HepG2 (cell line): ENCODE results near the gene CAPZB. TPM values are rescaled to one million over a fixed set of nuclear protein-coding genes. Genes with fewer than 3 reads are reported as not detected.
A peak's percentile ranks its signal among the peaks of the same experiment; 100 is the strongest.

Experiments used
- ATAC-seq: fragments of 200-7000 bp; cut with Tn5 transposase; 3 replicates; pipeline ENCODE4 v1.9.1; 2020; ENCODE audit warnings: mild to moderate bottlenecking, moderate library complexity
- BruUV-seq: library from RNA; stranded (reverse); fragments of 400-500 nt; replicated peaks from 2 replicates; lab custom pipeline; 2021; lab: Mats Ljungman, UMichigan
- CTCF ChIA-PET: fragments of 300-600 bp; formaldehyde crosslinking; extraction: SDS; loops from one replicate; lab custom pipeline; 2021; ENCODE audit warnings: low total read pairs, inconsistent platforms, low intra/inter-chr PET ratio; lab: Yijun Ruan, JAX
- POLR2A ChIA-PET: fragments of 350-600 bp; sonication (Branson Sonifier 250); formaldehyde crosslinking; loops from one replicate; lab custom pipeline; 2020; ENCODE audit warnings: antibody characterized with exemption, inconsistent platforms; lab: Yijun Ruan, JAX
- DNase-seq: peaks from one replicate; pipeline ENCODE4 v3.0.0-alpha.2; 2015; ENCODE audit warnings: low spot score
- FAIRE-seq: peaks from 3 replicates; lab custom pipeline; 2011; peaks lifted over from hg19 to GRCh38; lab: Jason Lieb, UNC
- H2AFZ ChIP-seq: one replicate; pipeline ENCODE4 v1.6.1; 2011; ENCODE audit warnings: low read length, inconsistent platforms
- H3K27ac ChIP-seq: fragments of 300-600 bp; 3 replicates; pipeline ENCODE4 v1.8.0; 2011; ENCODE audit warnings: mixed run types, mild to moderate bottlenecking, mixed read lengths, low read length, inconsistent platforms; ENCODE audit not compliant: insufficient read depth; ENCODE audit errors: extremely low read length
- H3K27me3 ChIP-seq, 2 experiments: fragments of 200-600 bp in 1 of 2; 2 replicates in 1 of 2; 3 replicates in 1 of 2; pipeline versions ENCODE4 v1.6.0 to v1.8.0; 2011; ENCODE audit warnings: low read length in 2 of 2, mild to moderate bottlenecking in 2 of 2, moderate library complexity in 2 of 2, inconsistent platforms in 1 of 2; ENCODE audit not compliant: insufficient read depth in 2 of 2, control insufficient read depth in 1 of 2
- H3K36me3 ChIP-seq, 2 experiments: fragments of 200-600 bp in 1 of 2; replicated peaks in 1 of 2; 2 replicates in 1 of 2; 3 replicates in 1 of 2; pipeline versions ENCODE4 v1.5.1 to v1.8.0; 2011; ENCODE audit warnings: low read length in 2 of 2, inconsistent platforms in 1 of 2; ENCODE audit not compliant: insufficient read depth in 2 of 2, control insufficient read depth in 1 of 2
- H3K4me1 ChIP-seq: 2 replicates; pipeline ENCODE4 v1.5.1; 2012; ENCODE audit warnings: low read length, inconsistent platforms; ENCODE audit not compliant: insufficient read depth
- H3K4me2 ChIP-seq: 2 replicates; pipeline ENCODE4 v1.6.0; 2011; ENCODE audit warnings: low read depth, low read length, inconsistent platforms
- H3K4me3 ChIP-seq, 3 experiments: fragments of 200-600 bp in 1 of 3; sonication (generic), shearing (Covaris generic) in 1 of 3; replicated peaks in 1 of 3; 2 replicates each; pipeline ENCODE4 v1.5.1; 2011 to 2016; ENCODE audit warnings: low read length in 3 of 3, inconsistent platforms in 2 of 3, low read depth in 2 of 3, mild to moderate bottlenecking in 2 of 3, control low read depth in 1 of 3, mixed read lengths in 1 of 3; ENCODE audit not compliant: insufficient read depth in 1 of 3
- H3K79me2 ChIP-seq: one replicate; pipeline ENCODE4 v1.6.1; 2011; ENCODE audit warnings: low read length, inconsistent platforms; ENCODE audit not compliant: insufficient read depth
- H3K9ac ChIP-seq: 2 replicates; pipeline ENCODE4 v1.6.0; 2011; ENCODE audit warnings: mild to moderate bottlenecking, low read depth, low read length, inconsistent platforms; ENCODE audit not compliant: insufficient read depth
- H3K9me3 ChIP-seq: 2 replicates; pipeline ENCODE4 v1.5.1; 2012; ENCODE audit warnings: mild to moderate bottlenecking, low read length
- H4K20me1 ChIP-seq: 2 replicates; pipeline ENCODE4 v1.6.0; 2011; ENCODE audit warnings: inconsistent platforms, mild to moderate bottlenecking, low read length, moderate library complexity; ENCODE audit not compliant: insufficient read depth
- AKAP8 ChIP-seq: sonication (generic); formaldehyde crosslinking; IDR thresholded peaks from 2 replicates; pipeline ENCODE4 v1.5.1; 2020; ENCODE audit warnings: mild to moderate bottlenecking, missing genetic modification reagents
- BRCA1 ChIP-seq: sonication (generic); formaldehyde crosslinking; IDR thresholded peaks from 2 replicates; pipeline ENCODE4 v1.4.0; 2020; ENCODE audit warnings: missing genetic modification reagents
- CEBPB ChIP-seq: IDR thresholded peaks from 2 replicates; pipeline ENCODE4 v1.6.1; 2011; ENCODE audit warnings: low read depth, low read length, improper control_type of control experiment, borderline replicate concordance
- HMGA1 ChIP-seq: sonication (generic); formaldehyde crosslinking; conservative IDR thresholded peaks from 2 replicates; pipeline ENCODE4 v1.4.0; 2020; ENCODE audit warnings: missing genetic modification reagents
- MYC ChIP-seq: sonication (generic); formaldehyde crosslinking; IDR thresholded peaks from 2 replicates; pipeline ENCODE4 v1.9.0; 2021; ENCODE audit warnings: missing genetic modification reagents, borderline replicate concordance
- PHF5A ChIP-seq: IDR thresholded peaks from one replicate; pipeline ENCODE4 v1.6.1; 2018; ENCODE audit warnings: low read depth, missing genetic modification reagents; ENCODE audit not compliant: unreplicated experiment
- RELA ChIP-seq: sonication (generic); formaldehyde crosslinking; IDR thresholded peaks from 2 replicates; pipeline ENCODE4 v1.4.0; 2020; ENCODE audit warnings: missing genetic modification reagents
- TBP ChIP-seq: sonication (generic); formaldehyde crosslinking; IDR thresholded peaks from 2 replicates; pipeline ENCODE4 v1.5.0; 2020; ENCODE audit warnings: missing genetic modification reagents
- ZNF331 ChIP-seq: sonication (generic); formaldehyde crosslinking; IDR thresholded peaks from 2 replicates; pipeline ENCODE4 v1.4.0; 2020; ENCODE audit warnings: missing genetic modification reagents
- ZNF616 ChIP-seq: sonication (generic); formaldehyde crosslinking; IDR thresholded peaks from 2 replicates; pipeline ENCODE4 v1.5.0; 2020; ENCODE audit warnings: low read depth, mild to moderate bottlenecking, missing genetic modification reagents
- ZNF883 ChIP-seq: sonication (generic); formaldehyde crosslinking; IDR thresholded peaks from 2 replicates; pipeline ENCODE4 v1.5.1; 2020; ENCODE audit warnings: mild to moderate bottlenecking, missing genetic modification reagents; ENCODE audit errors: not compliant biosample characterization
- ZSCAN31 ChIP-seq: sonication (generic); formaldehyde crosslinking; IDR thresholded peaks from 2 replicates; pipeline ENCODE4 v1.5.0; 2020; ENCODE audit warnings: low read depth, mild to moderate bottlenecking, missing genetic modification reagents
- WGBS: methylation state at CpG from one replicate; pipeline ENCODE4 v1.1.6; 2017; ENCODE audit warnings: low lambda C conversion rate; 5-methylcytosine and 5-hydroxymethylcytosine counted together
- in situ Hi-C: cut with HindIII; loops from 2 replicates; pipeline ENCODE4 v1.10.0; 2017; ENCODE audit warnings: low pct_unique_long_range_greater_than_20kb; ENCODE audit not compliant: extremely low pct_ligation_motif_present
- intact Hi-C: fragments of 100-400 bp; cut with micrococcal nuclease; formaldehyde crosslinking; loops from one replicate; pipeline ENCODE4 v1.10.0; 2022; ENCODE audit not compliant: unreplicated experiment
- polyA plus RNA-seq, 8 experiments: library from polyadenylated mRNA; depleted of rRNA in 3 of 8; stranded (reverse) in 7 of 8; unstranded in 1 of 8; fragments of >200 nt; fragmentation: Illumina TruSeq in 4 of 8; extraction: Trizol in 4 of 8; gene quantifications; 2 replicates each; pipeline versions ENCODE4 v1.2.1 to v1.2.3, GENCODE V29; 2011 to 2016; ENCODE audit warnings: low read depth in 4 of 8, missing spikeins in 1 of 8, mixed read lengths in 1 of 8; ENCODE audit not compliant: insufficient read depth in 1 of 8
- total RNA-seq, 5 experiments: library from RNA; depleted of rRNA; stranded (reverse); fragments of >200 nt; fragmentation: Illumina TruSeq; extraction: Trizol; gene quantifications; 2 replicates each; pipeline ENCODE4 v1.2.3, GENCODE V29; 2016; ENCODE audit warnings: low read depth in 1 of 5
- TF ChIP-seq, protein P1 (sequence below): sonication (generic); formaldehyde crosslinking; IDR thresholded peaks from 2 replicates; pipeline ENCODE4 v1.4.0; 2020; ENCODE audit warnings: missing genetic modification reagents, mild to moderate bottlenecking, borderline replicate concordance

CAPZB gene
- total and polyA plus RNA-seq, 2 of the 13 experiments (the other 11 are each of a cell fraction or from before 2014, with no cell fraction given), result 58.9 to 76.9 TPM

GRCh38 chr1:19300211-19300610, 185.1 kb downstream of the CAPZB start:
- CTCF ChIA-PET, result no interaction called here
- Histone ChIP-seq H2AFZ (no peak overlapping the region), H3K4me1 (peaks cover 7% of the 10 kb centered on the region; the same call in 1 of the 2 replicates), H3K79me2 (no peaks in the 10 kb centered on the region), H3K9me3 (no peaks in the 10 kb centered on the region), H3K9ac (no peak overlapping the region), H3K27ac (no peak overlapping the region), H3K36me3 (peaks cover 5 to 24% of the 10 kb centered on the region in 2 experiments), H3K4me3 (no peak overlapping the region), H3K27me3 (no peaks in the 10 kb centered on the region), H3K4me2 (no peak overlapping the region), H4K20me1 (no peaks in the 10 kb centered on the region)
- no peak for DNase-seq
- POLR2A ChIA-PET, result interaction anchor here (0.9 kb wide), 1 partner anchor 12 kb away, joined by 3 read pairs; the partner anchor contains the start of gene SLC66A1
- intact Hi-C loops (no loop called here), in situ Hi-C loops (no loop called here)
- WGBS, result no CpG with 5 or more reads among the region's 2 CpGs
- FAIRE-seq, result no peak
- no peak for ATAC-seq
- no TSS peak for BruUV-seq
- TF ChIP-seq, protein P1, sequence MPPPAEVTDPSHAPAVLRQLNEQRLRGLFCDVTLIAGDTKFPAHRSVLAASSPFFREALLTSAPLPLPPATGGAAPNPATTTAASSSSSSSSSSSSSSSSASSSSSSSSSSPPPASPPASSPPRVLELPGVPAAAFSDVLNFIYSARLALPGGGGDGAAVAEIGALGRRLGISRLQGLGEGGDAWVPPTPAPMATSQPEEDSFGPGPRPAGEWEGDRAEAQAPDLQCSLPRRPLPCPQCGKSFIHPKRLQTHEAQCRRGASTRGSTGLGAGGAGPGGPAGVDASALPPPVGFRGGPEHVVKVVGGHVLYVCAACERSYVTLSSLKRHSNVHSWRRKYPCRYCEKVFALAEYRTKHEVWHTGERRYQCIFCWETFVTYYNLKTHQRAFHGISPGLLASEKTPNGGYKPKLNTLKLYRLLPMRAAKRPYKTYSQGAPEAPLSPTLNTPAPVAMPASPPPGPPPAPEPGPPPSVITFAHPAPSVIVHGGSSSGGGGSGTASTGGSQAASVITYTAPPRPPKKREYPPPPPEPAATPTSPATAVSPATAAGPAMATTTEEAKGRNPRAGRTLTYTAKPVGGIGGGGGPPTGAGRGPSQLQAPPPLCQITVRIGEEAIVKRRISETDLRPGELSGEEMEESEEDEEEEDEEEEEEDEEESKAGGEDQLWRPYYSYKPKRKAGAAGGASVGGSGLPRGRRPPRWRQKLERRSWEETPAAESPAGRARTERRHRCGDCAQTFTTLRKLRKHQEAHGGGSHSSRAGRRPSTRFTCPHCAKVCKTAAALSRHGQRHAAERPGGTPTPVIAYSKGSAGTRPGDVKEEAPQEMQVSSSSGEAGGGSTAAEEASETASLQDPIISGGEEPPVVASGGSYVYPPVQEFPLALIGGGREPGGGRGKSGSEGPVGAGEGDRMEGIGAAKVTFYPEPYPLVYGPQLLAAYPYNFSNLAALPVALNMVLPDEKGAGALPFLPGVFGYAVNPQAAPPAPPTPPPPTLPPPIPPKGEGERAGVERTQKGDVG (CRISPR knock-in tag), result no peak
- TF ChIP-seq RELA (no peak), BRCA1 (CRISPR knock-in tag) (no peak), TBP (CRISPR knock-in tag) (no peak), ZNF331 (peak; percentile 41; the same call in 1 of the 2 replicates)

GRCh38 chr1:19294638-19295037, 190.7 kb downstream of the CAPZB start:
- intact Hi-C loops (no loop called here), in situ Hi-C loops (no loop called here)
- Histone ChIP-seq H3K9me3 (no peaks in the 10 kb centered on the region), H3K27me3 (no peaks in the 10 kb centered on the region), H4K20me1 (no peaks in the 10 kb centered on the region), H3K79me2 (no peaks in the 10 kb centered on the region), H3K4me3 (no peak overlapping the region), H3K36me3 (no peaks in the 10 kb centered on the region), H3K4me1 (peaks cover 7% of the 10 kb centered on the region; the same call in 1 of the 2 replicates), H3K9ac (no peak overlapping the region), H2AFZ (no peak overlapping the region), H3K27ac (no peak overlapping the region), H3K4me2 (no peak overlapping the region)
- TF ChIP-seq CEBPB (peak; percentile 40; the same call in 1 of the 2 replicates), HMGA1 (CRISPR knock-in tag) (no peak), ZSCAN31 (CRISPR knock-in tag) (no peak), MYC (CRISPR knock-in tag) (no peak), AKAP8 (CRISPR knock-in tag) (no peak), ZNF616 (CRISPR knock-in tag) (peak; percentile 98; the same call in 1 of the 2 replicates), ZNF883 (no peak), PHF5A (CRISPR knock-in tag) (no peak)
- no peak for ATAC-seq
- no peak for DNase-seq
- CTCF ChIA-PET, result no interaction called here
- no peak for FAIRE-seq
- POLR2A ChIA-PET, result interaction anchor here (1.1 kb wide), 1 partner anchor 18 kb away, joined by 3 read pairs; the partner anchor contains the start of gene SLC66A1
- WGBS, result no CpG with 5 or more reads among the region's 2 CpGs
- BruUV-seq, result no TSS peak
